HG02970 (cell line): ENCODE measurements around the gene GMPR2.
"Not testable (repeated sequence)": the region's sequence is repeated elsewhere in the genome, so short reads cannot be mapped to it uniquely, and the experiment has no call there.

Experiments used
- ATAC-seq: cut with Tn5 transposase; IDR thresholded peaks from one replicate; pipeline ENCODE4 v1.9.1; 2021; ENCODE audit warnings: mild to moderate bottlenecking, moderate library complexity, moderate number of reproducible peaks; ENCODE audit not compliant: unreplicated experiment, low FRiP score

GMPR2 gene

GRCh38 chr14:24198814-24199524, 33.8 kb upstream of the GMPR2 start:
- ATAC-seq: no peak

GRCh38 chr14:24202538-24202937, 30.2 kb upstream of the GMPR2 start:
- ATAC-seq: not testable (repeated sequence)

- not testable (repeated sequence) for ATAC-seq
These were observed 29.4 kb upstream of the GMPR2 start for GRCh38 chr14:24203249-24203886.

GRCh38 chr14:24204163-24205146, 28.3 kb upstream of the GMPR2 start:
- no peak for ATAC-seq

- ATAC-seq: no peak
These were observed 26.2 kb upstream of the GMPR2 start for GRCh38 chr14:24206260-24207103.

- ATAC-seq: no peak
These were observed 25.6 kb upstream of the GMPR2 start for GRCh38 chr14:24207104-24207551.

- ATAC-seq: no peak
These were observed 25.1 kb upstream of the GMPR2 start for GRCh38 chr14:24207625-24208024.

- ATAC-seq: no peak
These were observed 21.4 kb upstream of the GMPR2 start for GRCh38 chr14:24211311-24211710.

GRCh38 chr14:24212924-24213865, 19.5 kb upstream of the GMPR2 start, which contains the start of gene CHMP4A:
Gene CHMP4A (minus strand): TSS chr14:24213488. CDS start chr14:24213439, 49 bp downstream.
- peak; percentile 75 for ATAC-seq

GRCh38 chr14:24213866-24214662, 18.7 kb upstream of the GMPR2 start:
- ATAC-seq: no peak

- ATAC-seq: peak; percentile 52
These were observed 17.0 kb upstream of the GMPR2 start, which contains the start of gene MDP1 for GRCh38 chr14:24215495-24216344. Gene MDP1 (minus strand): TSS chr14:24216066. CDS start chr14:24215955, 111 bp downstream.

GRCh38 chr14:24216345-24216699, 16.4 kb upstream of the GMPR2 start:
- ATAC-seq: no peak

GRCh38 chr14:24216876-24217275, 15.9 kb upstream of the GMPR2 start:
- ATAC-seq: not testable (repeated sequence)

- ATAC-seq: no peak
These were observed 13.6 kb upstream of the GMPR2 start for GRCh38 chr14:24219080-24219479.

GRCh38 chr14:24219521-24219920, 13.2 kb upstream of the GMPR2 start:
- ATAC-seq: no peak

GRCh38 chr14:24222987-24223386, 9.7 kb upstream of the GMPR2 start:
- not testable (repeated sequence) for ATAC-seq

GRCh38 chr14:24224618-24225071, 8.1 kb upstream of the GMPR2 start:
- ATAC-seq: no peak
